K562 (cell line): ENCODE results near the gene GALNS. TPM values are rescaled to one million over a fixed set of nuclear protein-coding genes. Genes with fewer than 3 reads are reported as not detected.

ENCODE experiments used
- ATAC-seq: fragments of 200-7000 bp; cut with Tn5 transposase; 3 replicates; pipeline ENCODE4 v1.9.1; 2020; ENCODE audit warnings: moderate library complexity
- BruUV-seq: library from RNA; stranded (reverse); fragments of 400-500 nt; replicated peaks from 2 replicates; lab custom pipeline; 2021; lab: Mats Ljungman, UMichigan
- CTCF ChIA-PET: fragments of 300-600 bp; formaldehyde crosslinking; extraction: SDS; loops from one replicate; lab custom pipeline; 2021; ENCODE audit warnings: low intra/inter-chr PET ratio; lab: Yijun Ruan, JAX
- POLR2A ChIA-PET: fragments of 300-600, 350-650 bp; sonication (Branson Sonifier 250); formaldehyde crosslinking; extraction: SDS; loops from one replicate; lab custom pipeline; 2021; ENCODE audit warnings: antibody characterized with exemption, inconsistent platforms; lab: Yijun Ruan, JAX
- DNase-seq, 4 experiments: peaks; one replicate each; pipeline versions ENCODE4 v3.0.0 to v3.0.0-alpha.2; 2011 to 2018; ENCODE audit warnings: low spot score in 3 of 4, mixed read lengths in 3 of 4; ENCODE audit errors: extremely low read depth in 1 of 4
- FAIRE-seq: peaks from 2 replicates; lab custom pipeline; 2011; peaks lifted over from hg19 to GRCh38; lab: Jason Lieb, UNC
- H2AFZ ChIP-seq: 2 replicates; pipeline ENCODE4 v1.6.0; 2011; ENCODE audit warnings: low read depth, low read length, control low read depth, inconsistent platforms
- H3K27ac ChIP-seq: fragments of 200-600 bp; 3 replicates; pipeline ENCODE4 v1.8.0; 2011; ENCODE audit warnings: low read depth, mild to moderate bottlenecking, control low read depth, inconsistent platforms, low read length, moderate library complexity, mixed read lengths; ENCODE audit errors: extremely low read depth
- H3K27me3 ChIP-seq, 2 experiments: fragments of 300-600 bp in 1 of 2; 2 replicates in 1 of 2; 3 replicates in 1 of 2; pipeline versions ENCODE4 v1.6.0 to v1.8.0; 2011; ENCODE audit warnings: inconsistent platforms in 2 of 2, low read length in 2 of 2, mild to moderate bottlenecking in 1 of 2, mixed read lengths in 1 of 2, moderate library complexity in 1 of 2; ENCODE audit not compliant: control insufficient read depth in 2 of 2, insufficient read depth in 2 of 2
- H3K36me3 ChIP-seq: fragments of 300-600 bp; 3 replicates; pipeline ENCODE4 v1.8.0; 2011; ENCODE audit warnings: mild to moderate bottlenecking, low read length, inconsistent platforms; ENCODE audit not compliant: control insufficient read depth, insufficient read depth
- H3K4me1 ChIP-seq, 2 experiments: fragments of 200-600 bp in 1 of 2; replicated peaks in 1 of 2; 2 replicates in 1 of 2; 3 replicates in 1 of 2; pipeline versions ENCODE4 v1.5.1 to v1.8.0; 2011; ENCODE audit warnings: inconsistent platforms in 2 of 2, low read length in 2 of 2, mild to moderate bottlenecking in 1 of 2, mixed read lengths in 1 of 2, moderate library complexity in 1 of 2; ENCODE audit not compliant: control insufficient read depth in 2 of 2, insufficient read depth in 2 of 2
- H3K4me2 ChIP-seq: 2 replicates; pipeline ENCODE4 v1.6.1; 2011; ENCODE audit warnings: low read length, control low read depth, inconsistent platforms, mixed read lengths; ENCODE audit not compliant: insufficient read depth
- H3K4me3 ChIP-seq: fragments of 200-600 bp; sonication (generic), shearing (Covaris generic); 2 replicates; pipeline ENCODE4 v1.5.1; 2016; ENCODE audit warnings: control low read depth, inconsistent platforms
- H3K79me2 ChIP-seq: fragments of 200-600 bp; 3 replicates; pipeline ENCODE4 v1.8.0; 2011; ENCODE audit warnings: low read length, inconsistent platforms; ENCODE audit not compliant: control insufficient read depth, insufficient read depth
- H3K9ac ChIP-seq, 2 experiments: 2 replicates each; pipeline versions ENCODE4 v1.6.0 to v1.6.1; 2011; ENCODE audit warnings: low read depth in 2 of 2, low read length in 2 of 2, control low read depth in 1 of 2, inconsistent platforms in 1 of 2, mild to moderate bottlenecking in 1 of 2, mixed read lengths in 1 of 2; ENCODE audit not compliant: insufficient read depth in 1 of 2
- H3K9me1 ChIP-seq: one replicate; pipeline ENCODE4 v1.6.0; 2011; ENCODE audit warnings: inconsistent platforms, mild to moderate bottlenecking, low read length, moderate library complexity; ENCODE audit not compliant: control insufficient read depth, insufficient read depth
- H3K9me3 ChIP-seq: replicated peaks from 2 replicates; pipeline ENCODE4 v1.5.1; 2011; ENCODE audit warnings: low read depth, low read length, inconsistent platforms; ENCODE audit not compliant: control insufficient read depth, insufficient read depth
- H4K20me1 ChIP-seq: replicated peaks from 2 replicates; pipeline ENCODE4 v1.6.1; 2011; ENCODE audit warnings: low read length, inconsistent platforms, mixed read lengths; ENCODE audit not compliant: control insufficient read depth, insufficient read depth
- ARID4B ChIP-seq: sonication (generic); formaldehyde crosslinking; IDR thresholded peaks from 2 replicates; pipeline ENCODE4 v1.8.0; 2022; ENCODE audit warnings: mild to moderate bottlenecking, missing genetic modification reagents
- CTBP1 ChIP-seq: fragments of 450-650 bp; IDR thresholded peaks from 2 replicates; pipeline ENCODE4 v1.6.1; 2016; ENCODE audit warnings: borderline replicate concordance
- EGR1 ChIP-seq: fragments of 450-650 bp; conservative IDR thresholded peaks from 2 replicates; pipeline ENCODE4 v1.6.1; 2017; ENCODE audit warnings: mild to moderate bottlenecking
- ELF2 ChIP-seq: fragments of 250-450 bp; sonication (Bioruptor Pico); IDR thresholded peaks from 2 replicates; pipeline ENCODE4 v1.5.0; 2021; ENCODE audit warnings: mild to moderate bottlenecking
- JUND ChIP-seq, 2 experiments: IDR thresholded peaks; 2 replicates in 1 of 2; 3 replicates in 1 of 2; pipeline ENCODE4 v1.6.1; 2011; ENCODE audit warnings: borderline replicate concordance in 2 of 2, low read depth in 2 of 2, low read length in 2 of 2, improper control_type of control experiment in 1 of 2, missing biosample characterization in 1 of 2, missing genetic modification characterization in 1 of 2, missing genetic modification reagents in 1 of 2
- MEIS2 ChIP-seq: fragments of 450-650 bp; IDR thresholded peaks from 2 replicates; pipeline ENCODE4 v1.6.1; 2014; ENCODE audit warnings: mild to moderate bottlenecking; ENCODE audit not compliant: partially characterized antibody
- MTA3 ChIP-seq: fragments of 450-650 bp; formaldehyde crosslinking; IDR thresholded peaks from 2 replicates; pipeline ENCODE4 v1.6.1; 2017; ENCODE audit warnings: mild to moderate bottlenecking, borderline replicate concordance
- MYC ChIP-seq, 2 experiments: fragments of 250-450 bp in 1 of 2; sonication (Bioruptor Pico) in 1 of 2; IDR thresholded peaks; 2 replicates each; pipeline versions ENCODE4 v1.5.1 to v1.6.1; 2012 to 2021; ENCODE audit warnings: low read depth in 2 of 2, borderline replicate concordance in 1 of 2, improper control_type of control experiment in 1 of 2, low read length in 1 of 2, mild to moderate bottlenecking in 1 of 2, moderate library complexity in 1 of 2
- POLR2A ChIP-seq: fragments of 450-650 bp; conservative IDR thresholded peaks from 2 replicates; pipeline ENCODE4 v1.6.1; 2016
- SAFB ChIP-seq: fragments of 200-400 bp; formaldehyde crosslinking; IDR thresholded peaks from 2 replicates; pipeline ENCODE4 v1.6.1; 2017; ENCODE audit warnings: low read depth, low read length, borderline replicate concordance
- TAF1 ChIP-seq: IDR thresholded peaks from 2 replicates; pipeline ENCODE4 v1.6.1; 2011; ENCODE audit warnings: mild to moderate bottlenecking, low read length, moderate library complexity; ENCODE audit not compliant: insufficient read depth, control insufficient read depth, severe bottlenecking; ENCODE audit errors: extremely low read depth
- TARDBP ChIP-seq: fragments of 450-650 bp; IDR thresholded peaks from 2 replicates; pipeline ENCODE4 v1.6.1; 2016
- TBL1XR1 ChIP-seq, 2 experiments: IDR thresholded peaks; 2 replicates each; pipeline ENCODE4 v1.6.1; 2012; ENCODE audit warnings: improper control_type of control experiment in 2 of 2, low read length in 2 of 2, mild to moderate bottlenecking in 1 of 2
- ZNF830 ChIP-seq: fragments of 250-450 bp; sonication (Bioruptor Pico); IDR thresholded peaks from 2 replicates; pipeline ENCODE4 v1.5.0; 2021; ENCODE audit warnings: mild to moderate bottlenecking
- WGBS: fragments of 100-300 bp; shearing (Covaris generic); methylation state at CpG from one replicate; pipeline ENCODE4 v1.1.6; 2016; ENCODE audit warnings: low coverage, mixed read lengths; ENCODE audit not compliant: insufficient coverage; ENCODE audit errors: missing lambda C conversion rate; 5-methylcytosine and 5-hydroxymethylcytosine counted together
- in situ Hi-C: fragments of 300-500 bp; cut with MboI; formaldehyde crosslinking; loops from 4 replicates; pipeline ENCODE4 v1.15.0; 2018; ENCODE audit warnings: inconsistent platforms, mixed read lengths
- intact Hi-C: fragments of 100-400 bp; cut with micrococcal nuclease; formaldehyde crosslinking; loops from 2 replicates; pipeline ENCODE4 v1.14.2; 2022
- polyA plus RNA-seq, 8 experiments: library from polyadenylated mRNA; depleted of rRNA in 4 of 8; stranded (reverse) in 5 of 8; unstranded in 3 of 8; fragments of >200 nt; fragmentation: Nextera tagmentation in 2 of 8; fragmentation: Illumina TruSeq in 1 of 8; extraction: Ambion mirVana in 2 of 8; extraction: Trizol in 1 of 8; gene quantifications; 2 replicates each; pipeline versions ENCODE4 v1.2.1 to v1.2.3, GENCODE V29; 2011 to 2014; ENCODE audit warnings: inconsistent platforms in 1 of 8, missing spikeins in 1 of 8
- total RNA-seq, 7 experiments: library from RNA; depleted of rRNA in 6 of 7; stranded (reverse); fragments of >200 nt in 6 of 7; fragmentation: Illumina TruSeq in 2 of 7; extraction: Trizol in 2 of 7; gene quantifications; 2 replicates each; pipeline versions ENCODE4 v1.2.1 to v1.2.3, GENCODE V29; 2011 to 2021; ENCODE audit warnings: low replicate concordance in 1 of 7

The GALNS gene
- total and polyA plus RNA-seq, 9 of the 15 experiments (the other 6 are each of a cell fraction or from before 2014, with no cell fraction given) = 0.38 to 13.2 (median 4.3) TPM

- Histone ChIP-seq H3K4me1 (peaks cover 29 to 85% of the 10 kb centered on the region in 2 experiments), H3K4me3 (peak within 1 kb of the TSS; percentile 89), H2AFZ (peak within 1 kb of the TSS; percentile 7; the same call in 1 of the 2 replicates), H3K4me2 (peak within 1 kb of the TSS; percentile 76), H3K9ac (peak within 1 kb of the TSS; percentile 95 to 98), H3K79me2 (peaks cover 74% of the 10 kb centered on the region), H4K20me1 (peaks cover 11% of the 10 kb centered on the region; the same call in 1 of the 2 replicates), H3K9me3 (no peaks in the 10 kb centered on the region), H3K27me3 (no peaks in the 10 kb centered on the region; a peak in 1 of 5 replicates), H3K36me3 (peaks cover 46% of the 10 kb centered on the region; the same call in 2 of the 3 replicates), H3K9me1 (no peaks in the 10 kb centered on the region), H3K27ac (peak within 1 kb of the TSS; percentile 86)
- BruUV-seq = no TSS peak
- WGBS = under 1% methylated on average over 25 of the region's 98 CpGs
- ChIA-PET CTCF (interaction anchor here (0.6 kb wide), 1 partner anchor 66 kb away, joined by 3 read pairs; no protein-coding TSS in a partner anchor), POLR2A (interaction anchor here (0.6 to 2.9 kb wide), 7 partner anchors 7 to 944 kb away, joined by 3 to 8 read pairs (median 4); partner anchors contain the start of gene PIEZO1)
- DNase-seq (peak; percentile 91 to 99 (median 96)), FAIRE-seq (peak; percentile 32), ATAC-seq (peak; percentile 6)
- in situ Hi-C loops (no loop called here), intact Hi-C loops (loop anchor here (10.0 kb wide), 1 partner anchor 761 kb away; the partner anchor contains the start of gene RPL13)
- peak; percentile 98 for TF ChIP-seq TARDBP
- TF ChIP-seq EGR1 = no peak
- peak; percentile 75 for TF ChIP-seq TAF1
- peak; percentile 100 for TF ChIP-seq SAFB
- peak; percentile 70; the same call in 1 of the 2 replicates for TF ChIP-seq CTBP1
- peak; percentile 87 for TF ChIP-seq JUND (IDR thresholded peaks at IDR 0.05; ENCODE audit: borderline replicate concordance, low read depth, low read length)
- no peak for TF ChIP-seq JUND (tag; IDR thresholded peaks at IDR 0.05; ENCODE audit: borderline replicate concordance, low read depth, low read length)
- peak; percentile 96 for TF ChIP-seq MTA3
- peak; percentile 96 for TF ChIP-seq MEIS2
- peak; percentile 69 for TF ChIP-seq MYC (IDR thresholded peaks at IDR 0.05; ENCODE audit: low read depth, low read length)
- TF ChIP-seq MYC (CRISPR knock-in tag; IDR thresholded peaks at IDR 0.05; ENCODE audit: borderline replicate concordance, low read depth) = 0 out of 2 replicates have a peak, but pooled peaks have one; percentile 26
- TF ChIP-seq ZNF830 (CRISPR knock-in tag) = no peak
- TF ChIP-seq TBL1XR1 (IDR thresholded peaks at IDR 0.05; ENCODE audit: low read length in 2 of 2) = peak in 1 of 2 experiments; percentile 7; a peak in 1 of 4 replicates
- peak; percentile 71 for TF ChIP-seq POLR2A
- TF ChIP-seq ARID4B (CRISPR knock-in tag) = peak; percentile 87; the same call in 1 of the 2 replicates
- TF ChIP-seq ELF2 (CRISPR knock-in tag) = peak; percentile 59
Observed at GRCh38 chr16:88803264-88803987, 53.3 kb downstream of the GALNS start, which contains the start of gene CDT1. TSS of gene CDT1 (plus strand) at chr16:88803789. CDS start at chr16:88803832, 43 bp downstream.
